Endothelial cell of umbilical vein (primary cell): ENCODE measurements around the gene MECP2. TPM values are rescaled to one million over a fixed set of nuclear protein-coding genes. Genes with fewer than 3 reads are reported as not detected.

Experiments
- BruUV-seq: library from RNA; stranded (reverse); fragments of 400-500 nt; replicated peaks from 2 replicates; lab custom pipeline; 2021; lab: Mats Ljungman, UMichigan
- CTCF ChIA-PET: fragments of 300-600, 350-600 bp; sonication (Branson Sonifier 250); formaldehyde crosslinking; loops from one replicate; lab custom pipeline; 2021; ENCODE audit warnings: antibody characterized with exemption, inconsistent platforms; lab: Charles Lee
- POLR2A ChIA-PET: fragments of 300-600, 350-600 bp; sonication (Branson Sonifier 250); formaldehyde crosslinking; loops from one replicate; lab custom pipeline; 2021; ENCODE audit warnings: antibody characterized with exemption, inconsistent platforms; lab: Charles Lee
- DNase-seq: peaks from one replicate; pipeline ENCODE4 v3.0.0-alpha.2; 2011; ENCODE audit warnings: low read depth, low spot score
- FAIRE-seq: peaks from 2 replicates; lab custom pipeline; 2011; peaks lifted over from hg19 to GRCh38; lab: Jason Lieb, UNC
- H2AFZ ChIP-seq: 2 replicates; pipeline ENCODE4 v1.6.0; 2012; ENCODE audit warnings: low read depth, low read length, control low read depth, inconsistent platforms
- H3K27ac ChIP-seq: 2 replicates; pipeline ENCODE4 v1.5.1; 2011; ENCODE audit warnings: low read depth, mild to moderate bottlenecking, control low read depth, low read length, moderate library complexity; ENCODE audit not compliant: insufficient read depth
- H3K27me3 ChIP-seq, 2 experiments: 2 replicates each; pipeline versions ENCODE4 v1.6.0 to v1.6.1; 2011; ENCODE audit warnings: low read length in 2 of 2, mixed read lengths in 1 of 2; ENCODE audit not compliant: control insufficient read depth in 2 of 2, insufficient read depth in 2 of 2
- H3K36me3 ChIP-seq, 2 experiments: 2 replicates in 1 of 2; 3 replicates in 1 of 2; pipeline ENCODE4 v1.5.1; 2011; ENCODE audit warnings: low read length in 2 of 2, mild to moderate bottlenecking in 1 of 2, moderate library complexity in 1 of 2; ENCODE audit not compliant: control insufficient read depth in 2 of 2, insufficient read depth in 2 of 2; ENCODE audit errors: extremely low read depth in 1 of 2
- H3K4me1 ChIP-seq: 3 replicates; pipeline ENCODE4 v1.5.1; 2011; ENCODE audit warnings: mild to moderate bottlenecking, low read length; ENCODE audit not compliant: control insufficient read depth, insufficient read depth; ENCODE audit errors: extremely low read depth
- H3K4me2 ChIP-seq: 2 replicates; pipeline ENCODE4 v1.6.1; 2011; ENCODE audit warnings: low read length, control low read depth, mixed read lengths; ENCODE audit not compliant: insufficient read depth
- H3K4me3 ChIP-seq, 3 experiments: fragments of 200-600 bp in 1 of 3; sonication (generic), shearing (Covaris generic) in 1 of 3; replicated peaks in 1 of 3; 2 replicates each; pipeline ENCODE4 v1.5.1; 2011 to 2016; ENCODE audit warnings: control low read depth in 3 of 3, low read length in 3 of 3, mild to moderate bottlenecking in 2 of 3, inconsistent platforms in 1 of 3, low read depth in 1 of 3, moderate library complexity in 1 of 3; ENCODE audit not compliant: insufficient read depth in 1 of 3
- H3K79me2 ChIP-seq: 2 replicates; pipeline ENCODE4 v1.6.0; 2012; ENCODE audit warnings: low read length, inconsistent platforms; ENCODE audit not compliant: control insufficient read depth, insufficient read depth
- H3K9ac ChIP-seq: replicated peaks from 2 replicates; pipeline ENCODE3; 2011; ENCODE audit warnings: low read length, control low read depth; ENCODE audit not compliant: insufficient read depth; ENCODE audit errors: extremely low read depth
- H3K9me1 ChIP-seq: replicated peaks from 3 replicates; pipeline ENCODE4 v1.6.0; 2011; ENCODE audit warnings: mild to moderate bottlenecking, low read length; ENCODE audit not compliant: control insufficient read depth, insufficient read depth; ENCODE audit errors: extremely low read depth
- H3K9me3 ChIP-seq: replicated peaks from 2 replicates; pipeline ENCODE4 v1.5.1; 2012; ENCODE audit warnings: low read length, inconsistent platforms; ENCODE audit not compliant: control insufficient read depth, insufficient read depth
- H4K20me1 ChIP-seq: replicated peaks from 2 replicates; pipeline ENCODE3; 2011; ENCODE audit warnings: mild to moderate bottlenecking, low read length; ENCODE audit not compliant: control insufficient read depth, insufficient read depth; ENCODE audit errors: extremely low read depth
- EZH2 ChIP-seq: IDR thresholded peaks from 2 replicates; pipeline ENCODE4 v1.6.1; 2012; ENCODE audit warnings: borderline replicate concordance, low read depth, mild to moderate bottlenecking, moderate library complexity, low read length, inconsistent platforms; ENCODE audit not compliant: severe bottlenecking
- FOS ChIP-seq: IDR thresholded peaks from 2 replicates; pipeline ENCODE4 v1.6.1; 2011; ENCODE audit warnings: mild to moderate bottlenecking, low read length, moderate library complexity, borderline replicate concordance; ENCODE audit not compliant: insufficient read depth
- GATA2 ChIP-seq: IDR thresholded peaks from 2 replicates; pipeline ENCODE4 v1.7.0; 2011; ENCODE audit warnings: low read depth, mild to moderate bottlenecking, moderate library complexity, mixed read lengths, low read length; ENCODE audit not compliant: insufficient read length, insufficient read depth
- JUN ChIP-seq: IDR thresholded peaks from 2 replicates; pipeline ENCODE4 v1.6.1; 2011; ENCODE audit warnings: borderline replicate concordance, low read depth; ENCODE audit not compliant: insufficient read length, insufficient read depth
- MYC ChIP-seq: IDR thresholded peaks from one replicate; pipeline ENCODE4 v1.6.1; 2011; ENCODE audit warnings: mild to moderate bottlenecking, low read depth, low read length
- POLR2A ChIP-seq: IDR thresholded peaks from 2 replicates; pipeline ENCODE4 v1.6.1; 2012; ENCODE audit warnings: low read depth, mild to moderate bottlenecking, control low read depth, low read length
- POLR2AphosphoS5 ChIP-seq: IDR thresholded peaks from 2 replicates; pipeline ENCODE4 v1.6.1; 2012; ENCODE audit warnings: low read depth, mild to moderate bottlenecking, control low read depth, low read length, moderate library complexity; ENCODE audit not compliant: insufficient read depth
- dilution Hi-C: fragments of 300-500 bp; cut with MboI; formaldehyde crosslinking; loops from one replicate; pipeline ENCODE4 v1.15.0; 2019; ENCODE audit warnings: low sequenced_read_pairs; ENCODE audit not compliant: extremely low pct_ligation_motif_present
- intact Hi-C: fragments of 100-400 bp; cut with micrococcal nuclease; formaldehyde crosslinking; loops from one replicate; pipeline ENCODE4 v1.10.0; 2022
- polyA plus RNA-seq, 4 experiments: library from polyadenylated mRNA; depleted of rRNA in 3 of 4; stranded (reverse) in 3 of 4; unstranded in 1 of 4; fragments of >200 nt; gene quantifications; 2 replicates each; pipeline versions ENCODE4 v1.2.1 to v1.2.3, GENCODE V29; 2011 to 2012; ENCODE audit warnings: missing spikeins in 1 of 4
- total RNA-seq: library from RNA; stranded (reverse); gene quantifications from 2 replicates; pipeline ENCODE4 v1.2.3, GENCODE V29; 2021
- TF ChIP-seq, protein P1 (sequence below): IDR thresholded peaks from 2 replicates; pipeline ENCODE4 v1.6.1; 2011; ENCODE audit not compliant: insufficient read depth, insufficient read length
- TF ChIP-seq, protein P2 (sequence below), 2 donors: IDR thresholded peaks; 1 replicate in 1 of 2; 2 replicates in 1 of 2; pipeline ENCODE4 v1.5.1; 2011; ENCODE audit warnings: low read length in 2 of 2, mild to moderate bottlenecking in 2 of 2, moderate library complexity in 2 of 2, control low read depth in 1 of 2, inconsistent platforms in 1 of 2, low read depth in 1 of 2; ENCODE audit not compliant: insufficient read depth in 1 of 2; ENCODE audit errors: extremely low read depth in 1 of 2

Gene MECP2
- total and polyA plus RNA-seq, 2 donors (not counting 3 experiments of a cell fraction or from before 2014, with no cell fraction given), result 9.0 to 45.3 TPM

DNA sequence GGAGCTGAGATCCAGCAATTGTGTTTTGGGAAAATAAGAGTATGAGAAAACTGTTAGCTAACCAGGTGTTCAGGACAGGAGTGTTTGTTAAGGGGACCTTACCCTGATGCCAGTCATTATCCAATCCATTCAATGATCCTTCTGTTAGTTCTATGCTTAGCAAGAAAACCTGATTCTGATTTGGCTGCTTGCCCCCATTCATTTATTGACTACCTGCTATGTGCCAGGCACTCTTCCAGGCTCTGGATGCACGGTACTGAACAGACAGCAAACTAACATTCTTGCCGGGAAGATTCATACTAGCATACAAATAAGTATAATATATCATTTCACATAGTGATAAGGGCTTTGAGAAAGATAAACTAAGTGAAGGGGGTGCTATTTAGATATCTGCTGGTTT is 1.0 kb upstream of the MECP2 start:
- intact Hi-C loops (no loop called here), dilution Hi-C loops (no loop called here)
- DNase-seq, result no peak
- no TSS peak for BruUV-seq
- no peak for TF ChIP-seq JUN
- TF ChIP-seq, protein P1, sequence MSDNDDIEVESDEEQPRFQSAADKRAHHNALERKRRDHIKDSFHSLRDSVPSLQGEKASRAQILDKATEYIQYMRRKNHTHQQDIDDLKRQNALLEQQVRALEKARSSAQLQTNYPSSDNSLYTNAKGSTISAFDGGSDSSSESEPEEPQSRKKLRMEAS, result no peak
- TF ChIP-seq GATA2, result no peak
- no peak for TF ChIP-seq POLR2AphosphoS5
- TF ChIP-seq, protein P2, sequence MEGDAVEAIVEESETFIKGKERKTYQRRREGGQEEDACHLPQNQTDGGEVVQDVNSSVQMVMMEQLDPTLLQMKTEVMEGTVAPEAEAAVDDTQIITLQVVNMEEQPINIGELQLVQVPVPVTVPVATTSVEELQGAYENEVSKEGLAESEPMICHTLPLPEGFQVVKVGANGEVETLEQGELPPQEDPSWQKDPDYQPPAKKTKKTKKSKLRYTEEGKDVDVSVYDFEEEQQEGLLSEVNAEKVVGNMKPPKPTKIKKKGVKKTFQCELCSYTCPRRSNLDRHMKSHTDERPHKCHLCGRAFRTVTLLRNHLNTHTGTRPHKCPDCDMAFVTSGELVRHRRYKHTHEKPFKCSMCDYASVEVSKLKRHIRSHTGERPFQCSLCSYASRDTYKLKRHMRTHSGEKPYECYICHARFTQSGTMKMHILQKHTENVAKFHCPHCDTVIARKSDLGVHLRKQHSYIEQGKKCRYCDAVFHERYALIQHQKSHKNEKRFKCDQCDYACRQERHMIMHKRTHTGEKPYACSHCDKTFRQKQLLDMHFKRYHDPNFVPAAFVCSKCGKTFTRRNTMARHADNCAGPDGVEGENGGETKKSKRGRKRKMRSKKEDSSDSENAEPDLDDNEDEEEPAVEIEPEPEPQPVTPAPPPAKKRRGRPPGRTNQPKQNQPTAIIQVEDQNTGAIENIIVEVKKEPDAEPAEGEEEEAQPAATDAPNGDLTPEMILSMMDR (IDR thresholded peaks at IDR 0.05; ENCODE audit: extremely low read depth in 1 of 2, insufficient read depth in 1 of 2, low read depth in 1 of 2, low read length in 2 of 2), result no peak
- no peak for TF ChIP-seq MYC
- no peak for TF ChIP-seq POLR2A
- no peak for TF ChIP-seq EZH2
- no peak for TF ChIP-seq FOS
- Histone ChIP-seq H3K9ac (no peak overlapping the region), H3K4me3 (no peak overlapping the region), H3K27ac (no peak overlapping the region), H3K36me3 (no peaks in the 10 kb centered on the region), H3K27me3 (peaks cover 0 to 3% of the 10 kb centered on the region in 2 experiments), H3K9me3 (no peaks in the 10 kb centered on the region), H3K4me1 (peaks cover 24% of the 10 kb centered on the region), H4K20me1 (peaks cover 3% of the 10 kb centered on the region), H3K79me2 (peaks cover 33% of the 10 kb centered on the region), H2AFZ (no peak overlapping the region), H3K4me2 (no peak overlapping the region), H3K9me1 (no peaks in the 10 kb centered on the region)
- no peak for FAIRE-seq
- CTCF ChIA-PET, result no interaction called here
- POLR2A ChIA-PET, result no interaction called here
